Measurements from ENCODE around the gene IGFBPL1.
"Not testable (repeated sequence)": the region's sequence is repeated elsewhere in the genome, so short reads cannot be mapped to it uniquely, and the experiment has no call there.

The IGFBPL1 gene

DNA sequence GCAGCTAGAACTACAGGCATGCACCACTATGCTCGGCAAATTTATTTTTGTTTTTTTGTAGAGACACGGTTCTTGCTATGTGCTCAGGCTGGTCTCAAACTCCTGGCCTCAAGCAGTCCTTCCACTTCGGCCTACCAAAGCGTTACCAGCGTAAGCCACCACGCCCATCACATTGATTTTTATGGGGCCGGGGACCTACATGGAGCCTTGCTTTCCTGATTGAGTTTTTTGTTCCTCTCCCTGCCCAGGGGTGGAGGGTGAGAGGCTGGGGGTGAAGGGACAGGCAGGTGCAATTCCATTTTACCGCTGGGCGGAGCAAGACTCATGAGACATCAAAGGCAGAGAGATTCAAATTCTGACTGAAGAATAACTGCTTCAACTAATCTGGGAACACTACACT, 29.8 kb downstream of the IGFBPL1 start:
- DNase-seq = no peak

DNA sequence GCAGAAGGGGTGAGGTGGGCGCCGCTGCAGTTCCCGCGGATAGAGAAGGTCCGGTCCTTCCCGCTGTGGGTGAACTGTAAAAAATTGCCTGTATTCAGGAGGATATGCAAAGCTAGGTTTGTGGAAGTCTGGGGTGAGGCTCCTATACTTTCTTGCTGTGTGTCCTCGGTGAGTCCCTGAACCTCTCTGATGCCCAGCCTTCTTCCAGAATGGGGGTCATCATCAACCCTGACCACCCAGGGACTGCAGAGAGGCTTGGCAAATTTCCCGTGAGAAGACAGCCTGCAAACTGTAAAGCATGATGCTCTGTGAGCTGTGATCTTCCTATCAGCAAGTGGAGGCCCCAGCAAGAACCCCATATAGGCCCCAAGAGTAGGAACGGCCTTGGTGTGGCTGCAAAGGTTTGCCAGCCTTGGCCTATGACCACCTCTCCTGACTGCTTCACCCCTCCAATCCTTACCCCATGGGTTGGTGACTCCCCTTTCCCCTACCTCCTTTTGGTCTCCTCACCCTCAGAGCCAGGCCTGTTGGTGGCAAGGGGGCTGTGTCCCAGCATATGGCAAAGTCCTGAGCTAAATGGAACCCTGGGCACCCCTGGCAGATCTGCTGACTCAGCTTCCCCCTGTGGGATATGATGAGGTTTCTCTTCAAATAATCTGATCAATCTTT, 31.0 kb downstream of the IGFBPL1 start:
- no peak for DNase-seq

DNA sequence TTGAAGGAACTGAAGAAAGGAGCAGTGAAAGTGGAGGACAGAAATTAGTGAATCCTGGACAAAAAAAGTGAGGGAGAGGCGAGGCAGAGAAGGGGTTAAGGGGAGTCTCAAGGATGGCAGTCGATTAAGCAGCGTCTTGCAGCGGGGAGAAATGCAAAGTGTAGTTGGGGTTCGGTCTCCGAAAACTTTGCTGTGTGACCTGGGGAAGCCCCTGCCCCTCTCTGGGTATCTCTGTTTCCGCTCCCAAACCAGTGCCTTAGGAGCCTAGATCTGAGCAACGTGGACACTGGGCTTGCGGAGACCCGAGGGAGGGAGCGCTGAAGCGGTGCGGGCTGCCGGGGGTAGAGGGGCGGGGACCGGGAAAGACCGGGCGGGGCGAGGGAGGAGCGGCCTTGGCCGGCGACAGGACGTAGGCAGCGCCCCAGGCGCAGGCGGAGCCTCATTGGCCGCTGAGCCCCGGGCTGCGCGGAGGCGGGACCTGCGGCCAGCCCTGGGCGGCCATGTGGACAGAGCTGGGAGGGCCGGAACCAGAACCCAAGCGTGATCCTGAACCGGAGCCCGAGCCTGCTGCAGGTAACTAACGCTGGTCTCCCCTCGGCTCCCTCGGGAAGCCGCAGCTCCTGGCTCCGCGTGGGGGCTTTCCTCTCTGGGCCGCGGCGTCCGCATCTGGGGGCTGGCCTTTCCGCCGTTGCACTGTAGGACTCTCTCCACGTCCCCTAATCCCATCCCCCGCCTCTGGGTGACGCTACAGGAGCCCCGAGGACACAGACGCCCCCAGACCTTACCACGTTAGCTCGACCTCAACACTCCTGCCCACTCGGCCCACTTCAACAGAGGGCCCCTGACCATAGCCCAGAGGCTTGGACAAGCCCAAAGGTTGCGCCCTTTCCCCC, 31.8 kb downstream of the IGFBPL1 start, which contains the start of gene ALDH1B1:
Gene ALDH1B1 (plus strand): TSS at position 468 of the 893 bp plus-strand sequence. CDS start 3,047 bp downstream, outside the sequence.
- DNase-seq = peak; percentile 35 to 42

- no peak for DNase-seq
These were observed 32.8 kb downstream of the IGFBPL1 start for GRCh38 chr9:38391278-38392118.

DNA sequence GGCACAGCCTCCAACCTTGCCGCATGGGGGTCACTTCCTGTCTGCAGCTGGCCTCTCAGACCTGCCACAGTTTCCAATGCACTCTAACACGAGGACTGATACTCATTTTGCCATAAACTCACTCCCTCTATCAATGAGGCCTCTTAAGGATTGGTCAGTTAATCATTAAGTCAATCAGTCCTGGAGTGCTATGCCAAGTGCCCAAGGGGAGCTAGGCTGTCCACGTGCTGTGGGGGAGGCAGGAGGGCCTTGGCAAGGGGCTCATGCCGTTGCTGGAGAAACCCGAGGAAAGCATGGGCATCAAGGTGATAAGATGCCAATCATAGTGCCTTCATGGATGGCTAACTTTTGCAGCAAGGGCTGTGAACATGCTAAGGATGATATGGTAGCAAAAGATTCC, 33.4 kb downstream of the IGFBPL1 start:
- no peak for DNase-seq

DNA sequence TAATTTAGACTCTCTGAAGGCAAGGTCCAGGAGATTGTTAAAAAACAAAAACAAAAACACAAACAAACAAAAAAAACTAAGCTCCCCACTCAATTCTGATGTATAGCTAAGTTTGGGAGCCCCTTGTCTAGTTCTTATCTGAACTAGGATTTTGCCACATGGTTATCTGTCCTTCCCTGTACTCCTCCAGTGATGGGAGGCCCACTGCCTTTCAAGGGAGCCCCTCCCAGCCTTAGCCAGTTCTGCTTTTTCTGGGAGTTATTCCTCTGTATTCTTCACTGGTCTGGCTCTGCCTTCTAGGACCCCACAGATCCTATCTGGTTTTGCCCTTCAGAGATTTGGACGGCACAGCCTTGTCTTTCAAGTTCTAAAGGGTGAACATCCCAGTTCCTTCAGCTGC, 33.8 kb downstream of the IGFBPL1 start:
- no peak for DNase-seq

- DNase-seq = no peak
These were observed 34.9 kb downstream of the IGFBPL1 start for GRCh38 chr9:38389313-38389712.

GRCh38 chr9:38388283-38389223, 35.7 kb downstream of the IGFBPL1 start:
- DNase-seq = no peak

GRCh38 chr9:38387751-38388150, 36.5 kb downstream of the IGFBPL1 start:
- no peak for DNase-seq

GRCh38 chr9:38387066-38387465, 37.2 kb downstream of the IGFBPL1 start:
- DNase-seq = no peak

DNA sequence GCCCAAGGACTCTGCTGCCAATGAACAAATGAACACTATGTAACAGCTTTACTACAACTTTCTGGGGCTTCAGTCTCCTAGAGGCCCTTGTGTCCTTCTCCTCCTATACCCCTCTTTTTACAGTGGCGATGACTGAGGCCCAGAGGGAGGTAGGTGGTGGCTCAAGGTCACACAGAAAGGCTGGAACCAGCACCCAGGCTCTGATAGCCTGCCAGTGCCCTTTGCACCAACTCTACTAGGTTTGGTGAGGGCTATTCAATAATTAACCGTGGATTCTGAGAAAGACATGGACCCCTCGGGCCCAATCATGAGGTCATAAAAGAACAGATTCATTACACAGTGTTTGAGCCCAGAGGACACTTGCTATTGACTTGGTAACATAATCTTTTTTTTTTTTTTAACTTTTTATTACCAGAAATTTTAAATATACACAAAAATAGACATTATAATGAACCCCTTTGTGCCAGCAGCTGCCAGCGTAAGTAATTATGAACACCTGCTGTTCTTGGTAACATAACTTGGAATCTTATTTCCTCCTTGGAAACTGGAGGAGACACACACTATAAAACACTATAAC, 37.8 kb downstream of the IGFBPL1 start:
- no peak for DNase-seq

DNA sequence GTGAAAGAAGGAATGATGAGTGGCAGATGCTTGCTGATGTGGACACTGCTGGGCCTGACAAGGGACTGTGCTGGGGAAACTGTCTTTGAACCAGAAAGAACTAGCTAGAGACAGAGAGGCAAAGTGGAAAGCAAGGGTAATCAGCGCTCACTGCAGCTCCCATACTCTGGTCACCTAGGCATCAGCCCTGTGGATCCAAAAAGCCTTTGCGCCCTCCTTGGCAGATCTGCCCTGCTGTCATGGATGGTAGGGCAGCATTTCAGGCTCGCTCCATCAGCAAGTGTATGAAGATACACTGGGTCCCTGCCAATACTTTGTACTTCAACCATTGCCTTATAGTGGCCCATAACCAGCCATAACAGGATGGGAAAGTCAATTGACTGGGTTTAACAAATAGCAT, 38.4 kb downstream of the IGFBPL1 start:
- DNase-seq = no peak

DNA sequence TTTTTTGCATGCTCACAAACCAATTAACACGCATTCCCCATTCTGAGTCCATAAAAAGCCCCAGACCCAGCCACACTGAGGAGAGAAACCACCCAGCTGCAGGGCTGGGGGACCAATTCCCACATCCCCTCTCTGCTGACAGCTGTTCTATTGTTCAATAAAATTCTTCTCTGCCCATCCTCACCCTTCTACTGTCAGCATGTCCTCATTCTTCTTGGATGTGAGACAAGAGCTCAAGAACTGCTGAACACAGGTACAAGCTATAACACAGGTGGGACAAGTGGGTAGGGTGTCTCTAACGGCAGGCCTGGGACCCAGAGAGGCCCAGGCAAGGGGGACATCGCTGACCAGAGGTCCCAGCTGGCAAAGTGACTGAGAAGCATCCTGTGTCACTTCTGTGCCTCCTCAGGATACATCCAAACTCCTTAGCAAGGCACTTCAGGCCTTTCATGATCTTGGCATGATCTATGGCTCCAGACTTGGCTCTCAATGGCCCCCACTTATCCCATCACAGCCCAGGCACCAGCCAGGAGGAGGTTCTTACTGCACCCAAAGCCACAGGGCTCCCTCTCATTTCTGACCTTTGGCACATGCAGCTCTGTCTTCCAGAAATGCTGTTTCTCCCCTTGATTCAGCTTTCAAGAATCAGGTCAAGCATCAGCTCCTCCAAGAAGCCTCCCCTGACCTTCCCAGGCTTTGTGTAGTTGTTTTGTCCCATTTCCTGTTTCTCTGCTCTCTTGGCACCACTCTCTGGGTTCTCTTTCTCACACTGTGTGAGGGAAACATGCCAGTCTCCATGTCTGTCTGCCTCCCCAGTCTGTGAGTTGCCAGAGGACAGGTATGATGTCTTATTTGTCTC, 39.0 kb downstream of the IGFBPL1 start:
- no peak for DNase-seq

GRCh38 chr9:38382141-38382540, 42.1 kb downstream of the IGFBPL1 start:
- DNase-seq = no peak

- DNase-seq = no peak
These were observed 43.3 kb downstream of the IGFBPL1 start for GRCh38 chr9:38380872-38381534.

DNA sequence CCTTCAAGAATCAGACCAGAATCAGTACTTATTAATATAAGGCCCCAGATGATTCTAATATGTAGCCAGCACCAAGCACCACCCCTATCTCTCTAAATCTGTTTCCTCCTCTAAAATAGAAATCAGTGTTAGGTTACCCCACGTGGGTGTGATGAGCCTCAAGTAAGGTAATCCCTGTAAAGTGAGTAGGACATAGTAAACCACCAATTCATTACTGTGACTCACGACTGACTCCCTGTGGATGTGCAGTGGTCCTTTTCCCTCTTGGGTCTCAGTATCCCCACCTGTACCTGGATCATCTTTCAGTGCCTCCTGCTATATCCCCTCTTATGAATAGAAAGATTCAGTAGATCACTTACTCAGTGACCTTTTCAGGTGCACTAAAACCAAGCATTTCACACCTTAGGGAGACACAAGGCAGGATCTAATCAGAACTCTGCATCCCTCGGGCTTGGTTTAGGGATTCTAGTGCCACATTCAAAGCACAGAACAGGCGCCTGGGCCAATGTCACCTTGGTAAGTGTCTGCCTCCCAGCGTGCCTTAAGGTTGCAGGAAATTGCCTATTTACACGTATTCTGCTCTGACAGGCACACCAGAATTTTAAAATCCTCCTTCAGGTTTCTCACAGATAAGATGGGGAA, 43.9 kb downstream of the IGFBPL1 start:
- DNase-seq = no peak

DNA sequence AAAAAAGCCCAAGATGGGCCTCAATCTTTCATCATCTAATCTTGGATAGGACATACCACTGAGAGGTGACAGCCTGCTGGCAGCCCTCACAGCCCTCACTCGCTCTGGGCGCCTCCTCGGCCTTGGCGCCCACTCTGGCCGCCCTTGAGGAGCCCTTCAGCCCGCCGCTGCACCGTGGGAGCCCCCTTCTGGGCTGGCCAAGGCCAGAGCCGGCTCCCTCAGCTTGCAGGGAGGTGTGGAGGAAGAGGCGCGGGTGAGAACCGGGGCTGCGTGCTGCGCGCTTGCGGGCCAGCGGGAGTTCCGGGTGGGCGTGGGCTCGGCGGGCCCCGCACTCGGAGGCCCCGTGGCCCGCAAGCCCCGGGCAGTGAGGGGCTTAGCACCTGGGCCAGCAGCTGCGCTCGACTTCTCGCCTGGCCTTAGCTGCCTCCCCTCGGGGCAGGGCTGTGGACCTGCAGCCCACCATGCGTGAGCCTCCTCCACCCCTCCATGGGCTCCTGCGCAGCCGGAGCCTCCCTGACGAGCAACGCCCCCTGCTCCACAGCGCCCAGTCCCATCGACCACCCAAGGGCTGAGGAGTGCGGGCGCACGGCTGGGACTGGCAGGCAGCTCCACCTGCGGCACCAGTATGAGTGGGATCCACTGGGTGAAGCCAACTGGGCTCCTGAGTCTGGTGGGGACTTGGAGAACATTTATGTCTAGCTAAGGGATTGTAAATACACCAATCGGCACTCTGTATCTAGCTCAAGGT, 46.7 kb downstream of the IGFBPL1 start:
- DNase-seq = not testable (repeated sequence)

DNA sequence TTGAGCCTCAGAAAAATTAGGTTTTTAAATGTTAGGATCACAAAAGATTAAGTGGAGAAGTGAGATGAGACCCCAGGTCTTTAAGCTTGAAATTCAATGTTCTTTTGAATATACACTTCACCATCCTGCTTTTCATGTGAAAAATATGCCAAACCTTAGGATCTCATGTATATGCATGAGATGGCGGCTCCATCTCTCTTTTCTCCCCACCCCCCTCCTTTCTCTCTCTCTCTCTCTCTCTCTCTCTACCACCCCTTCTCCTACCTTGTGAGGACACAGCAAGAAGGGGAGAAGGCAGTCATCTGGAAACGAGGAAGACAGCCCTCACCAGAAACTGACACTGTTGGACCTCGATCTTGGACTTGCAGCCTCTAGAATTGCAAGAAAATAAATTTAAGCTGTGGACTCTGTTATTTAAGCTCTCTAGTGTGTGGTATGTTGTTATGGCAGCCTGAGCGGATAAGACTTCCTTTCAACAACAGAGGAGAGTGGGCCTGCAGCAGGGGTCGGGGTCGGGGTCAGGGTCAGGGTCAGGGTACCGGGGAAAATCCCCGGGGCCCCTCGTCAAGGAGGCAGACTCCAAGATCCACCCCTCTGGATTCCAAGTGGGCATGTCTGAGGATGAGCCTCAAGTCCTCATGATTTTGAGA, 48.1 kb downstream of the IGFBPL1 start:
- no peak for DNase-seq

Data from bone marrow (tissue), 2 donors.